ENCODE data around the gene KPNA1.
A peak's percentile ranks its signal among the peaks of the same experiment; 100 is the strongest.

Gene KPNA1

DNA sequence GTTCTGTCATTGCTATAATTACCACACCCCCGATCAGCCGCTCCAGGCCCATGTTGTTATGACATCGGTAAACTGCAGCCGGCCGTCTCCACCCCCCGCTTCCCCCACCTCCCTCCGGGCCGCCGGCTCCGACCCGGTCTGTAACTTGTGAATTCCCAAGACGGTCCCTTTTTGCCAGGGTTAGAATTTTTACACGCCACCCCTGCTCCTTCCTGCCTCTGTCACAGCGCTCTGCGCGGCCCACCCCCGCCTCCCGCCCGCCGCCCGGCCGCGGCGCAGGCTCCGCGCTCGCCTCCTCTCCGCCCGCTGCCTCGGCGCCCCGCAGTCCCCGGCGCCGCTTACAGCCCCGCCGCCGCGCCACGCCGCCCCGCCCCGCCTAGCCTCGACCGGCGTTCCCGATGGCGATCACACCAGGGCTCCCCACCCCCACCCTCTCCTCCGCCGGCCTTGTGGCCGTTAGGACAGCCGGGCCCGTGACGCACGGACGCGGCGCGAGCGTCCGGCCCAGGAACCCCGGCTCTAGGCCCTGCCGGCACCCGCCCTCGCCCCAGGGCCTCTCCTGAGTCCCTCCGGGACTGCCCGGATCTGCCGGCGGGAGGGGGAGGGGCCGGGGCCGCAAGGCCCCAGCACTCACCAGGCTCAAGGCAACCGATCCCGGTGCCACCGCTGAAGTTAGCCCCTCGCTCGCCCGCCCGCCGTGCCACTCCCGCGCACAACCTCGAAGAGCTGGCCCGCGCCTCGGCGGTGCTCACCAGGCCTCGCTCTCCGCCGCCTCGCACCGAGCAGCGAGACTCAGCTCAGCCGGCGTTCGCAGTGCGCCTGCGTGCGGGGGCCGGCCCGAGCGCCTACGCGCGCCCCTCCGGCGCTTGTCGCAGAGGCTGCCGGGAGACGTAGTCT is at the start of gene KPNA1:
TSS of gene KPNA1 (minus strand) at position 817 of the 897 bp plus-strand sequence. CDS start 18,374 bp downstream, outside the sequence.
- DNase-seq (ENCODE audit: low spot score): peak; percentile 87

DNA sequence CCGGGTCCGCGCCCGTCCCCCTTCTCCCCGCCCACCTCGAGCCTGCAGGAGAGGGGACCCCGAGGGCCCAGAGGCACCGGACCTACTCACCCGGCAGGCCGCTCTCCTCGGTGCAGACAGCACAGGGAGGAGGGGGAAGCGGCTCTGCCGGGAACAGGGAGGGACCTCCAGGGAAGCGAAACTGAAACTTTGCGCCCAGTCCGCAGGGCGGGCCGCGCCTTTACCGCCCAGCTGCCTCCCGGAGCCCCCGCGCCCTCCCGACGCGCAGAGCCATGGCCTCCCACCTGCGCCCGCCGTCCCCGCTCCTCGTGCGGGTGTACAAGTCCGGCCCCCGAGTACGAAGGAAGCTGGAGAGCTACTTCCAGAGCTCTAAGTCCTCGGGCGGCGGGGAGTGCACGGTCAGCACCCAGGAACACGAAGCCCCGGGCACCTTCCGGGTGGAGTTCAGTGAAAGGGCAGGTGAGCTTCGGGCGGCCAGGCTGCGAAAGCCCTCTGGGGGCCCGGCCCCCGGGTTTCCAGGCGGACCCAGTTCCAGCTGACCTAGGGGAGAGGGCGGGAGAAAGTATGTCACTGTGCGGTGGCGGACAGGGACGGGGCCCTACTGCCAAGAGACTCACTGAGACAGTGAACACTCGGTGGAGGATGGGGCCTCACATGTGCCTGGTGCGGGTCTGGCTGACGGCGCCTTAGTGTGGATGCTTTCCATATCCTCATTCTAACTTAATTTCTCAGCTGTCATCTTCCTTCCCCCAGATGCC is 49.6 kb upstream of the KPNA1 start, which contains the start of the genes DTX3L and PARP9:
TSS of gene DTX3L (plus strand) at position 184 of the 758 bp plus-strand sequence. CDS start at position 273, 89 bp downstream.
TSS of gene PARP9 (minus strand) at position 146 of the 758 bp plus-strand sequence. CDS start 4,680 bp downstream, outside the sequence.
- peak; percentile 79 for DNase-seq (ENCODE audit: low spot score)

DNA sequence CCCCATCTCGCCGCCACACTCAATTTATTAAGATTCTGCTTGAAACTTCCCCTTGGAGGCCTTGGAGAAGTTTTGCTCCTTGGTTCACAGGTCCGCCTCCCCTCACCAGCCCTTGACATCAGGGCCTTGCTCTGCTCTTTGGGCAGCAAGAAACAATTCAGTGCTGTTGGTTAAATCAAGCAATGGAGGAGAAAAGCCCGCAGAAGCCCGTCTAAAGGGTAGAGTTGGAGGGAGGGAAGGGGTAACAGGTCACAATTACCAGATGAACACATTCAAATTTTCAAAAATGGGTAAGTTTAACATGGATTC is 48.9 kb upstream of the KPNA1 start:
- DNase-seq (ENCODE audit: low spot score): no peak

DNA sequence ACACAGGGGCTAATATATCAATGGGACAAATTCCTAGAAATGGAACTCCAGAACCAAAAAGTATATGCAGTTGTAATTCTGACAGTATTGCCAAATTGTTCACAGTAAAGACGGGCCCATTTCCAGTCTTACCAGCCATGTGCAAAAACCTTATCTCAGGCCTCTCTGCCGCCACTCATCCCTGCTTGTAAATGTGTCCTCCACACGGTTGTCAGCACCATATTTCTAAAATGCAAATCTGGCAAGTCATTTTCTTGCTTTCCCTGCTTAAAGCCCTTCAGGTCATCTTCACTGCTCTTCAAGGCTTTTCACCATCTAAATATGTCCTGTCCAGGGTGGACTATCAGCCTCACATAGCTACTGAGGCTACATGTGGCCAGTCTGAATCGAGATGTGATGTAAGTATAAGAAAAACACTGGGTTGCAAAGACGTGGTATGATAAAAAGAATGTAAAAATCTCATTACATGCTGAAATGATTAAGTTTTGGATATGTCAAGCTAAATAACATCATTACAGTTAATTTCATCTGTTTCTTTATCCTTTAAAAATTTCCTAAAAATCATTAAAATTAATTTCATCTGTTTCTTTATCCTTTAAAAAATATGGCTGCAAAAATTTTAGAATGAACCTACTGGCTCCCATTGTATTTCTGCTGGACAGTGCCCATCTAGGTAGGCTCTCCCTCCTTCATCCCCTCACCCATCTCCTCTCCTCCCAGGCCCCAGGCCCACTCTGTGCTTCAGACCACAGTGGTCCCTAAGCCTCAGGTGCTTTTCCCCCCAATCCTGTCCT is 48.4 kb upstream of the KPNA1 start:
- DNase-seq (ENCODE audit: low spot score): no peak

DNA sequence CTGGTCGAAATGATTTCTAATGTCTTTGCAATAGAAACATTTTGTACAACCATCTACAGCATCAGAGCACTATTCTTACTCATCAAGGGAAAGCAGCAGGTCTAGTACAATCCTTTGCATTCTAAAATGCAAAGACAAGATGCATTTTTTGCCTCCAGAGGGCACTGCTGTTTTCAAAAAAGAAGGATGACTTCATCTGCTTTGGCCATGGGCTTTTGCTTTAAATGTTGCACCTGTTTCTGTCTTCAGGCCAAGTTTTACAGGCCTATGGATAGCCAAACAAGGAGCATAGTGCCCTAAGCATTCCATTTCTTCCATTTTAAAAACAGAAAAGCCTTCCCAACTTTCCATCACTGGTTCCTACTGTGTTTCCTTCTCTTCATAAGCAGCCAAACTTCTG is 45.9 kb upstream of the KPNA1 start:
- peak; percentile 80 for DNase-seq (ENCODE audit: low spot score)

DNA sequence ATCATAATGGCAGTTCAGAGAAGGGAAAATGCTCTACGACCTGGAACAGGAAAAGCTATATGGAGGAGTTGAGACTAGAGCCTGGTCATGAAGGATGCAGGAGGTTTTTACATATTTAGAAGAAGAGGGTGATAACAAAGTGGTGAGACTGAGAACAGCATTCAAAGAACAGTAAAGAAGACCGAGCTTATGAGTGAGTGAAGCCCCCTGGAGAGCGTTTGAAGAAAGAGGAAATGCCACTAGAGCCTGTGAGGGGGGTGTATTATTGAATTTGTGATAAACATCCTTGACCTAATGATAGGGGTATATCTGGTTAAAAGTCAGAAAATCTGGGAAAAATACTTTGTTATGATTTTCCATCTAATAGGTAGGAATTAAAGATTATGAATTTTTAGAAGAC is 45.2 kb upstream of the KPNA1 start:
- no peak for DNase-seq (ENCODE audit: low spot score)

DNA sequence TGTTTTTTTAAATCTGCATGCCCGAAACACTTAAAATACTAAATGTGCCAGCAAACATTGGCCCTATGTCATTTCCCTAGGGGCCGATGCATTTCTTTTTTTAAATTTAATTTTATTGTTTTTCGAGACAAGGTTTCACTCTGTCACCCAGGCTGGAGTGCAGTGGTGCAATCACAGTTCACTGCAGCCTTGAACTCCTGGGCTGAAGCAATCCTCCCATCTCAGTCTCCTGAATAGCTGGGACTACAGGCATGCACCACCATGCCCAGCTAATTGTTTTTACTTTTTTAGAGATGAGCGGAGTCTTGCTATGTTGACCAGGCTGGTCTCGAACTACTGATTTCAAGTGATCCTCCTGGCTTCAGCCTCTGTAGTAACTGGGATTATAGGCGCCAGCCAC is 43.9 kb upstream of the KPNA1 start:
- DNase-seq (ENCODE audit: low spot score): no peak

DNA sequence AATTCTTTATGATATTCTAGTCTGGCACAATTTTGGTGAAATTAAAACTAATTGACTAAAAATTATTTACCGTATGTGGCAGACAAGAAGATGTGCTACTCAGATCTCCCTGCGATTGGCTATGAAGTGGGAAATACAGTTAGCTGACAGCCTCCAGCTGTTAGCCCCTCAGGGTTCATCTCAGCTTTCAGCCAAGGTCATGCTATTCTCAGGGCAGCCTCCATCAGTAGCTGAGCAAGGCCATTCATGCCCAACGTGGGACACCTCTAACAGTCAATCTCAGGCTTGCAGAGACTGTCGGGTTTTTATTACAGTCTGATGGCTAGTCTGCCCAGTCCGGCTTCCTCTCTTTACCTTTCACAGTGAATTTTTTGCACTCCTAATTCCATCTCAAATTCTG is 42.6 kb upstream of the KPNA1 start:
- no peak for DNase-seq (ENCODE audit: low spot score)

DNA sequence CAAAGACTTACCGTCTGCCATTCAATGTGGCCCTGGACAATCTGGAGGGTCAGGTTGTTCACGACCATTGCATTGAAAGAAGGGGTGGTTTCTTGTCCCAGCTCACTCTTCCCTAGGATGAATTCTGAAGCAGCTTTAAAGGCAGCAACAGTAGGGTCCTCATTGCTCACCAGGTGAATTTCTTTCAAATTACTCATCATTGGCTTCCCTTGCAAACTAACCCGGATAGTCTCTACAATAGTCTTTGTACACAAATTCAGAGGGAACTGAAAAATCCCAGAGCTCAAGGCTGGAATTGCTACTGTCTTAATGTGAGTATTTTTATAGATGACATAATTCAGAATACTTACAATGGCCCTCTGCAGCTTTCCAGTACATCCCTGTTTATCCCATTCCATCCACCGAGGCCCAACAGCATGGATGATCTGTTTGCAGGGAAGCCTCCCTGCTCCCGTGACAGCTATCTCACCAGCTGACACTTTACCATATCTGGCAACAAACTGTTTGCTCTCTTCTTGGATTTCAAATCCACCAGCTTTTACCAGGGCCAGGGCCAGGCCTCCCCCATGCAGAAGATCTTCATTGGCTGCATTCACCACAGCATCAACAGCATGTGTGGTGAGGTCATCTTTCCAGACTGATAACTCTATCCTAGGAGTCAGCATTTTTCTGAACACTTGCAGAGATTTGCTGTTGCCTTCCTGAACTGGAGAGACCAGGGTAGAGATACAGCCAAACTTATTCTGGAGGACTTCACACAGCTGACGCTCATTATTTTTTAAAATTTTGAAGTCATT is 40.7 kb upstream of the KPNA1 start:
- DNase-seq (ENCODE audit: low spot score): no peak

DNA sequence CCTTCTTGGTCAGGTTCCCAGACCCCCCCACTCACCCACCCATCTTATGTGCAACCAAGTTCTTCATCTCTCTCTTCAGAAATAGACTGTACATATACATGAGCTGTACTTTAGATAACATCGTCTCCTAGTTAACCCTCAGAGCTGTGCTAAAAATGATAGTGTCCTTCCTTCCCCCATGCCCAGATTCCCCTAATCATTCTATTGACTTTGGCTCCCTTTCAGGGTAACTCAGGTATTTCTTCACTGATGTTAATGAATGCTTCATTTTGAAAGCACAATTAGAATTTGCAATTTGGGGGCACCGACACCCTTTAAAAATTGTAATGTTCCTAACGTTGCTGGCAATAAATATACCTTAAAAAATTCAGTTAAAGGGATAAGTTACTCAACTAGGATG is 38.4 kb upstream of the KPNA1 start:
- DNase-seq (ENCODE audit: low spot score): no peak

DNA sequence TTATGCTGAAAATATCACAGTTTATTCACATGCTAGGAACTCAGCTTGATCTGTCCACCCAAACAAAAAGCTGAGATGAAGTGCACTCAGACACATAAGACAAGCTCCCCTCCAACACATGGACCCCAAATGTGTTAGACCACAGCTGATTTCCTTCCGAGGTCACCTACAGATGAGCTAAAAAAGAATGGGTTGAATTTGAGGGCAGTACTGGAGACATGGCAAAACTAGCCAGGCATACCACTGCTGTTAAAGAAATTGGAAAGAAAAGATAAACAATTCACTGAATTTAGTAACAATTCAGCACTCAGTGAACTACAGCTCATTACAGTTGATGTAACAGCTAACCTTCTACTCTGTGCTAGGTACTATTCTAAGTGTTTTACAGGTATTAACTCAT is 33.9 kb upstream of the KPNA1 start:
- DNase-seq (ENCODE audit: low spot score): no peak

DNA sequence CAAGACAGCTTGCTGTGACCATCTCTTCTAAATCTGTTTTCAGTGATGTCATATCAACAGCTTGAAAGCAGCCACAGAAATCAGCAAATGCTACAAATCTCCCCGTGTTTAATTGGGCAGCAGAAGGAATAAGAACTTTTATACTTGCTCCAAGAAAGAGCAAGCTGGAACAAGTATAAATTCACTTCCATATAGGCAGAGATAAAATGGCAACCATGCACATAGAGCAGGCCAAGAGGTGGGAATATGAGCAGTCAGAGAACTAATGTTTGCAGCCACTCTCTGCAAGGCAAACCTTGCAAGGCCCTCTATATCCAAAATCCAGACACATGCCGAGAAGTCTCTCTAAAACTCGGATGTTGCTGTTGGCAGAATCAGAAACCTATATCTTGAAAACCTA is 33.3 kb upstream of the KPNA1 start:
- DNase-seq (ENCODE audit: low spot score): no peak

DNA sequence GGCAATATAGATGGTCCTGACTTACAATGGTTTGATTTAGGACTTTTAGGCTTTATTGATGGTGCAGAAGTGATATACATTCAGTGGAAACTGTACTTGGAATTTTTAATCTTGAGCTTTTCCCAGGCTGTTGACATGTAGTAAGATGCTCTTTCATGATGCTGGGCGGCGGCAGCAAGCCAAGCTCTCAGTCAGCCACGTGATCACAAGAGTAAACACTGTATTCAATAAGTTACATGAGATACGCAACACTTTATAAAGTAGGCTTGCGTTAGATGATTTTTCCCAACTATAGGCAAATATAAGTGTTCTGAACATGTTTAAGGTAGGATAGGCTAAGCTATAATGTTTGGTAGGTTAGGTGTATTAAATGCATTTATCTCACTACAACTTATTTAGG is 31.4 kb upstream of the KPNA1 start:
- no peak for DNase-seq (ENCODE audit: low spot score)

DNA sequence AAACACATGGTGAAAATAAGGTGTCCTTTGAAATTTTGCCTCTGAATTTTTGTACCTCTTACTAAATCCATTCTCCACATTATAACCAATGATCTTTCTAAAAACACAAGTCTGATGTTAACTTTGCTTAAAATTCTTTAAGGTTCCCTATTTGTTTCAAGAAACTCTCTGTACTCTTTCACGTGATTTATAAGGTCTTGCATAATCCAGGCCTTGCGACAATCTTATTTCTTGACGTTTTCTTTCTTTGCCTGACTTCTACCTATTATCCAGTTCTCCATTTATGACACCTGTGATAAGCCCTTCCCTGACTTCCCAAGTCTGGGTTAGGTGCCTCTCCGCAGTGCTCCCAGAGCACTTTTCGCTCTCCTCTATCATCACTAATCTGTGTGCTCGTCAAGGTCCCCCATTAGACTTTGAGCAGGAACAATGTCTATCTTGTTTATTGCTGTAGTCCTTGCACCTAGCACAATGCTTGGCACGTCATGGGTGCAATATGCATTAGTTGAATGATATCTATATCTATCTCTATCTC is 24.3 kb upstream of the KPNA1 start:
- DNase-seq (ENCODE audit: low spot score): no peak

DNA sequence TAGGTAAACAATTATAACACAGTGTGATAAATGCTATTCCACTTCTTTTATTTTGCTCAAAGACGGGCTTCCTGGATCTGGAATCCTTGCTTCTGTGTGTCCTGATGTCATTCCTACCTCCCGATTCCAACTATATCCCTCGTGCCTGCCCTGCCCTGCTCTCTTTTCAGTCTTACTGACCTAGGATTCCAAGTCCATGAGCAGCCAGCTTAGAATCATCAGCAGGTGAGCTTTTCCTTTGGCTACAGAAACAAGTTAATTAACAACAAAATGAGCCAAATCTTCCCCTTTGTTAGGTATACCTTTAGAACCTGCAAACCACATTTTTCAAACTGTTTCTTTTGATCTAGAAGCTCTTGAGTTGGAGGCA is 21.9 kb upstream of the KPNA1 start:
- DNase-seq (ENCODE audit: low spot score): no peak

DNA sequence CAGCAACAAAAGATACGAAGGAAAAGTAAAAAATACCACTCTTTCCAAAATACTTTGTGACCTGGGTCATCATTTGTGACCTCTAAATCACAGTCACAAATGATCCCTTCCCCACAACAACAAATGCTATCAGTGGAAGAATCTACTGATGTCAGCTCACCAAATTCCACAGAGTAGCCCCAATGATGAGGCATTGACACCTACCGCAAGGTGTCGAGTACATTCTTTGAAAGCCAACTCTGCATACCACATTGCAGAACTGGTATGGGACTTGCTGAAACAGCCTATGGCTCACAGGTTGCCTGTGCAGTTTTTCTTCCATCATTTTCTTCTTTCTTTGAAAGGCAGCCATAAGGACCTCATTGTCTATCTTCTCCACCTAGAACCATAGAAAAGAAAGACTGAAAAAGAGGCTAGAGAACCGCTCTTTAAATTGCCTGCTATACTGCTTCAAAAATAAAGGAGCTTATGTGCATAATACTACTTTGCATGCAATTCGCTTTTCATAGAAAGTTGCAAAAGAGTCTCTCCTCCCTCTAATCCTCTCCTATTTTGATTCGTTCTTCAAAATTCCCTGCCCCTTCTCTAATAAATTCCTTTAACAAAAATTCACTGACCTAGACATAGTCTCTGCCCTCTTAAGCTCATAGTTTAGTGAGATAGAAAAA is 21.4 kb upstream of the KPNA1 start:
- no peak for DNase-seq (ENCODE audit: low spot score)

DNA sequence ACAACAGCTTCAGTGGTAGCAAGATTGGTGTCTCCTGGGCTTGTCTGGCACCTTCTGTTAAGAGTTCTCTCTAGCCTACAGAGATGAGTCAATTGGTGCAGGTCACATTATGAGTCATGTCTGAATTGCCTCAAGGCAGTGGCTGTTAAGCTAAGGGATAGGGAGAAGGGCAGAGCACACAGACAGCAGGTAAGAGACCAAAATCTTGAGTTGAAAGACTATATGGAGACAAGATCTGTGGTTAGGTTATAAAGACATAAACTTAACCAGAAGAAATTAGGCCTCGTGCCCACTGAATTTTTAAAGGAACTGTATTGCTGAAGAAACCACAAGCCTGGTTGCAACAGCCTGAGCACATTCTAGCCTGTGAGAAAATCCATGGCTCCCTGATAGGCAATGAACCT is 19.2 kb upstream of the KPNA1 start:
- DNase-seq (ENCODE audit: low spot score): peak; percentile 59

DNA sequence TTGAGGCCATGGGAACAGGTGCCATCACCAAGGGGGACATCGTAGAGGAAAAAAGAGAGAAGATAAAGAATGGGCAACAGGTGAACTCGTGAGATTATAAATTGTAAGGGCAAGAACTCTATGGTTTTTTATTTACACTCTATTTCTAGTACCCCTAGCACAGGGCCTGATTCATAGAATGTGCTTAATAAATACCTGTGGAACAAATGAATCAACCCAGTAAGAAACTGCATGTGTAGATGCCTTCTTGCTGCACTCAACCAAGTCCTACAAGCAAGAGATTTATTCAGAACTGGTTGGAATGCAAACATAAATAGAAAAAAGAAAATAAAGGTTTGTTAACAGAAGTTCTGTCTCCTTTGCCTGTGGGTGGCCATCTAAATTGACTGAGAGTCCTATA is 18.7 kb upstream of the KPNA1 start:
- no peak for DNase-seq (ENCODE audit: low spot score)

DNA sequence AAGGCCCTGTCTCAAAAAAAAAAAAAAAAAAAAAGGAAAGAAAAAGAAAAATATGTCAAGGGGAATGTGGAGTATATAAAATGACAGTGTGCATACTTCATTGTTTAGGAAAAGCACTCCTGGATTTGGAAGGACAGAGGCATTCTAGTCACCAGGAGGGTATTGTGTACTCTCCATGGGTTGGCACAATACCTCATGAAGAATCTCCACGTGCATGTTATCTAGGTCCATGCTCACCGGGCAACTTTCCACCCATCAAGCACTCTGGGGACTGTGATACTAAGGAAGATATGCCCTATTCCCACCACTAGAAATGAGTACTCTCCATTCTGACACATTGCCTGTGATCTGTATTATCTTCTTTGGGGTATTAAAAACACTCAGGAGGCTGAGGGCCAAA is 15.4 kb upstream of the KPNA1 start:
- no peak for DNase-seq (ENCODE audit: low spot score)

DNA sequence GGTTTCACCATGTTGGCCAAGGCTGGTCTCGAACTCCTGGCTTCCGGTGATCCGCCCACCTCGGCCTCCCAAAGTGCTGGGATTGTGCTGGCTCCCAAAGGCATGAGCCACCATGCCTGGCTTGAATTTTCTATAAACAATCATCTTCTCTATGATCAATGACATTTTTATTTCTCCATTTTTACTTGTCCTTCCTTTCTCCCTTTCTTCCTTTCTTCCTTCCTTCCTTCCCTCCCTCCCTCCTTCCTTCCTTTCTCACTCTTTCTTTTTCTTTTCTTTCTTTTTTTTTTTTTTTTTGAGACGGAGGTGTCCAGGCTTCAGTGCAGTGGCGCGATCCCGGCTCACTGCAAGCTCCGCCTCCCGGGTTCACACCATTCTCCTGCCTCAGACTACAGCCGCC is 8.6 kb upstream of the KPNA1 start:
- no peak for DNase-seq (ENCODE audit: low spot score)

DNA sequence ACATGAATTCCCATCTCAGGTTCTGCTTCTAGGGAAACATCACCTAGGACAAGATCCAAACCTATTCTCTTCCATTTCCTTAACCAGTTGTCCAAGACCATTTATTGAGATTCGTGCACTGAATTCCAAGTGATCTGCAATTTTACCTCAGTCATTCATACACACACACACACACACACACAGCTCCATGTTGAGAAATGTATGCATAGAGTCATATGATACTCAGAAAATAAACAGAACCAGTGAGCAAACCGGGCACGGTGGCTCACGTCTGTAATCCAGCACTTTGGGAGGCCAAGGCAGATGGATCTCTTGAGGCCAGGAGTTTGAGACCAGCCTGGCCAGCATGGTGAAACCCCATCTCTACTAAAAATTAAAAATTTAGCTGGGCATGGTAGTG is 6.1 kb upstream of the KPNA1 start:
- no peak for DNase-seq (ENCODE audit: low spot score)
